GDM1 (cell line): ENCODE measurements around the gene DENND4C.
"Not testable (repeated sequence)": the region's sequence is repeated elsewhere in the genome, so short reads cannot be mapped to it uniquely, and the experiment has no call there.

Experiments used
- DNase-seq: peaks from one replicate; lab custom pipeline; 2025; lab: John Stamatoyannopoulos, UW

Gene DENND4C

GRCh38 chr9:19411316-19411715 lies 180.8 kb downstream of the DENND4C start:
- DNase-seq, result no peak

- not testable (repeated sequence) for DNase-seq
Measured at GRCh38 chr9:19413456-19413855, 183.0 kb downstream of the DENND4C start.

- no peak for DNase-seq
Measured at GRCh38 chr9:19416143-19416542, 185.7 kb downstream of the DENND4C start.

- no peak for DNase-seq
Measured at GRCh38 chr9:19420877-19421276, 190.4 kb downstream of the DENND4C start.
